Hindlimb muscle (tissue), 1 donor: ENCODE data around the gene CHFR. TPM values are rescaled to one million over a fixed set of nuclear protein-coding genes. Genes with fewer than 3 reads are reported as not detected.
"Not testable (repeated sequence)": the region's sequence is repeated elsewhere in the genome, so short reads cannot be mapped to it uniquely, and the experiment has no call there.

Source experiments
- DNase-seq: peaks from one replicate; pipeline ENCODE4 v3.0.0-alpha.2; 2013
- polyA plus RNA-seq: library from polyadenylated mRNA; unstranded; fragments of 120-200 nt; gene quantifications from one replicate; pipeline ENCODE4 v1.2.1, GENCODE V29; 2013; ENCODE audit not compliant: insufficient read length

The CHFR gene
- polyA plus RNA-seq, 1 donor: 20.0 TPM

DNA sequence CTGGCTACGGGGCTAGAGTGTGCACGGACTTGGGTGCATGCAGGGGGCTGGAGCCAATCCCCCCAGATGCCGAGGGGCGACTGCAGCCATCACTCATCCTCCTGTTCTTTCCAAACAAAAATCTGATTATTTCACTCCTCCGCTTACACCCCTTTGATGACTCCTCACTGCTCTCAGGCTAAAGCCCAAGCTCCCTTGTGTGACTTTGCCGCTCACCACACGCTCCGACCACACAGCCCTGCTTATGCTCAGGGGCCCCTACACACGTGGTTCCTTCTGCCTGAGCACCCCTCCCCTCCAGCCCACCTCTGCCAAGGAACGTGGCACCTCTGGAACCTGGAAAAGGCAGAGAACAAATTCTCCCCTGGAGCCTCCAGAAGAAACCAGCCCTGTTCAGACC lies 13.7 kb downstream of the CHFR start:
- no peak for DNase-seq

DNA sequence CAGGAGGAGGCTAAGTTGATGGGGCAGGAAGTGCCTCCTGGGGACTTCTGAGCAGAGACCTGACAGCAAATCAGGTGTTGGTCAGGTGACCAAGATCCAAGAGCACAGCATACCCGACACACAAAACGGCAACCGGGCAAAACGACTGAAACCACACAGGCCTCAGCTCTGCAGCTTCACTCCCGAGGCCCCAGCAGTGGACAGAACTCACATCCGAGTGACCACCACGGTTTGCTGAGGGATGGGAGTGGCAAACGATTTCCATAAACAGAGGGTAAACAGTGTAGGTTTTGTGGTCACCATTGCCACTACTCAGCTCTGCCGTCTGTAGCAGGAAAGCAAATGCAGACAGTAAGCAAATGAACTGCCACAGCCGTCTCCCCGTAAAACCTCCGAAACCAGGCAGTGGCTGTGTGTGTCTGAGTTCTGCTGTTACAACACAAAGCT lies 14.4 kb downstream of the CHFR start:
- DNase-seq: no peak

- no peak for DNase-seq
Observed at GRCh38 chr12:132872073-132872855, 15.1 kb downstream of the CHFR start.

- no peak for DNase-seq
Observed at GRCh38 chr12:132869551-132869950, 17.9 kb downstream of the CHFR start.

DNA sequence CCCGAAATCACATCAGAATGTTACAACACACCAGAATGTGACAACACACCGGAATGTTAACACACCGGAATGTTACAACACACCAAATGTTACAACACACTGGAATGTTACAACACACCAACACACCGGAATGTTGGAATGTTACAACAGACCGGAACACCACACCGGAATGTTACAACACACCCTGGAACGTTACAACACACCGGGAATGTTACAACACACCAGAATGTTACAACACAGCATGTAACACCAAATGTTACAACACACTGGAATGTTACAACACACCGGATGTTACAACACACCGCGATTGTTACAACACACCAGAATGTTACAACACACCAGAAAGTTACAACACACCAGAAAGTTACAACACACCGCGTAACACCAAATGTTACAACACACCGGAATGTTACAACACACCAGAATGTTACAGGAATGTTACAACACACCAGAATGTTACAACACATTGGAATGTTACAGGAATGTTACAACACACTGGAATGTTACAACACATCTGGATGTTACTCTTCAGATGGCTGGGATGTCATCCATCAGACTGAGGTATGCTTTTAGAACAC lies 21.1 kb downstream of the CHFR start:
- no peak for DNase-seq

DNA sequence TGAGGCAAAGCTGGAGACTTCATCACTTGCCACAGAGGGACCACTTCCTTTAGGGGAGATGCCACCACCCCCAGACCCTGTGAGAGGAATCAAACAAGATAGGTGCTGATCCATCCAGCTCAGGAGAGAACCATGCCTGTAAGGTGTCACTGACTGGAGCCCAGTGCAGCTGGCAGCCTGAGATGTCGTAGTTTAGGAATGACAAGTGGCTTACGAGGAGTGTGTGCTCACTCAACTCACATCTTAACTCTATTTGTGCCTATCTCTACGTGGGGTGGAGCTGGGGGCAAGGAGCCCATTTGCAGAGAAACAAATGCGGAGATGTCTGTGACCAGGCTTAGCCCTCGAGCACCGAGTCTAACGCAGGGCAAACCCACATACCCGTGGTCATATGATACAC lies 25.8 kb downstream of the CHFR start:
- no peak for DNase-seq

DNA sequence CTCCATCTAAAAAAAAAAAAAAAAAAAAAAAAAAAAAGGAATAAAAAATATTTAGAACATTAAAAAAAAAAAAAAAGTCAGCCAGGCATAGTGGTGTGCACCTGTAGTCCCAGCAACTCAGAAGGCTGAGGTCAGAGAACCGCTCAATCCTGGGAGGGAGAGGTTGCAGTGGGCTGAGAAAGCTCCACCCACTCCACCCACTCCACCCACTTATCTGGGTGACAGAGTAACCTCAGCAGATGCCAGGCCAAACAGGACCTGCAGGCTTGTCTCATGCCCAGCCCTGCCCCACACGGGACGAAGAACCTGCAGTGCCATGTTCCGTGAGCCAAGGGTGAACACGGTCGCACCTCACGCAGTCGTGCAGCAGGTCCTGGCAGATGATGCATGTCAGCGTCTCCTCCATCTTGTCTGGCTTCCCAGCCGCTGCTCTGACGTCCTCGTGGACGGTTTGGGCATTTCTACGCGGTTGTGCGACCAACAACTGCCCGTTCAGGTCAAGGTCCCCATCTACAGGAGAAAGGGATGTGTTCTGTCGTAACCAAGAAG lies 28.6 kb downstream of the CHFR start:
- DNase-seq: no peak

- not testable (repeated sequence) for DNase-seq
Observed at GRCh38 chr12:132857019-132857418, 30.4 kb downstream of the CHFR start.

GRCh38 chr12:132856581-132856980 lies 30.8 kb downstream of the CHFR start:
- no peak for DNase-seq

GRCh38 chr12:132855211-132855610 lies 32.2 kb downstream of the CHFR start:
- DNase-seq: not testable (repeated sequence)

GRCh38 chr12:132853285-132854092 lies 33.9 kb downstream of the CHFR start:
- DNase-seq: no peak

- DNase-seq: no peak
Observed at GRCh38 chr12:132852496-132852895, 34.9 kb downstream of the CHFR start.

DNA sequence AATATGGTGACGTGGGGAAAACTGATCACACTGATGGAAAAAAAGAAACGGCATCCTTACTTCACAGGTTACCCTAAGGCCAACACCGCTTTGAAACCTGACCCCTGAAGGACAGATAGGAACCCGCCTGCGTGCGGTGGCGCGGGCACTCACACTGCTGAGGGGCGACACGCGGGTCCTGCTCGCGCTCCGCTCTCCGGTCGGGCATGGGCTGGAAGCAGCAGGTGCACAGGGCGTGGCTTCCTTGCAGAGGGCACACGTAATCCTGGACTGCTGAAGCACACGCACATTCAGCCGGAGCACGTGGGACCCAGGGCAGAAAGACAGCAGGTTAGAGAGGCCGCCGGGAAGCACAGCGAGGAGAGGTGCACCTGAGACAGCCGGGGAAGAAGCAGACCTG lies 35.9 kb downstream of the CHFR start:
- DNase-seq: no peak

DNA sequence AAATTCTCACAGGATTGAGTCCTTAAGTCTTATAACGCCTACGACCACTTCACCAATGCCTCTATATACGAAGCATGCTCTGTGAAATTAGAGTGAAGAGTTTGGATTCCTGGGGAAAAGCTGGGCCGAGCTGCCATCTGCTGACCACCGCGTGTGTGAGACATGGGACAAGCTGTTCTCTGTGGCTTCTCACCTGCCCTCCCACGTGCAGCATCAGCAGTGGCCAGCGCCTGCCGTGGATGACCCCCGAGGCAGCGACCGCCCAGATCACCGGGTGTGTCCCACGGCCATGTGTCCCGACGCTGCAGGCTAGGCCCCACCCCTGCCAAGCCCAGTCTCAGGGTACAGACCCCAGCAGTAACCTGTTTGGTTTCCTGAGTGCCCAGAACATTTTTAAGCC lies 37.1 kb downstream of the CHFR start:
- DNase-seq: no peak

GRCh38 chr12:132848521-132848920 lies 38.9 kb downstream of the CHFR start:
- no peak for DNase-seq

DNA sequence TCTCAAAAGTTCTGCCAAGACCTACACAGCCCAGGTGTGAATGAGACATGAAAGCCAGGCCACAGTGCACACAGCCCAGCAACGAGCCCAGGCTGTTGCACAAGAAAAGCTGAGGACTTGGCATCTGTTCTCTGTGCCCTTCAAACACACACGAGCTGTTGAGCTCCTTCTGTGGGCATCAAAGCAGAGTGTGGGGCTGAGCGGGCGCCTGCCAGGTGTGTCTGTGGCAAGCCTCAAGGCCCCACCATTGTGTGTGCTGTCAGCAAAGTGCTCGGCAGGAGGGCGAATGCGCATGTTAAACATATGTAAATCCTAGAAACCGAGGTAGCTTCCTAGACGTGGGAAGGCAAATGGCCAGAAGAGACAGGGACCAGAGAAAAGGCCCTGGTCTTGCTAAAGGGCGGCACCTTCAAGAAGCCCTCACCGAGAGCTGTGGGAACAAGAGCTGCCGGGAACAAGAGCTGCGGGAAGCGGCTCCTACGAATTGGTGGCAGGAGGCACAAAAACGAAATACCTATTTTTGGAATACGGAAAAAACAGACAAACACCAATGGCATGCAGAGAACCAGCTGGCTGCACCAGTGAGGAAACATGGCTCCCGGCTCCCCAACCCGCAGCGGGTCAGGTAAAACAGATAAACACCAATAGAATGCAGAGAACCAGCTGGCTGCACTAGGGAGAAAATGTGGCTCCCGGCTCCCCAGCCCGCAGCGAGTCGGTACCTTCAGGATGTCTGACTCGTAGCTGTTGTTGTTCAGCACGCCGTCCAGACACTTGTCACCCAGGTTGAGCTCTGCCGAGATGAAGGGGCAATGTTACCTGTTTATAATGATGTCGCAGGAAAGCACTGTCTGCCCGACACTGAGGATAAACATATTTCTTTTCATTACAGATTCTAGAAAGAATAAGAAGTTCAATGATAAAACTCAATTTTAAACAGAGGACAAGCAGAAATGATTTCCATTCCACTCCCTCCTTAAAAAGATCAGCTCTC lies 39.7 kb downstream of the CHFR start:
- no peak for DNase-seq

GRCh38 chr12:132844681-132845080 lies 42.7 kb downstream of the CHFR start:
- not testable (repeated sequence) for DNase-seq

DNA sequence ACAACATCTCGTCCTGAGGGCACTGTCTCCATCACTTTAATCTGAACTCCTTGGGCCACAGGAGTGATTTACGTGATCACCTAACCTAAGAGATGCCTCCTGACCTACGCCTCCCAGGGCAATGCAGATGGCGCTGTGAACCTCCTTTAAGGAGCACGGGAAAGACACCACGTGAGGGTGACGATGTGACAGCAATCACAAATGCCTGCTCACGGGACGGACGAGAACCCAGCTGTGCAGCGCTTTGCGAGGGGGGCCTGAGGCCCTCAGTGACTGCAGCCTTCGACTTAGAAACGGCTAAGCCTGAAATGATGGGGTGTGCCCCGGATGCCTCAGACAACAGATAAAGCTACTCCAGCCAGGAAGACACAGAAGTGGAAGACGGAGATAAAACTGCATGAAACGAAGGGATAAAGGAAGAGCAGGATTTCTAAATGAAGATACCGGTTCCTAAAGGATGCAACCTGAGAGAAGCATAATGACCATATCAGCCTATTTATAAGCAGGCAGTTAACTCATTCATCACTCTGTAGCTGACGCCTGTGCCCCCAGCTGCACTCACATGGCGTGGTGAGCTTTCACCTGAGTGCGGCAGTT lies 44.9 kb downstream of the CHFR start:
- no peak for DNase-seq

- no peak for DNase-seq
Observed at GRCh38 chr12:132841151-132841550, 46.3 kb downstream of the CHFR start.

DNA sequence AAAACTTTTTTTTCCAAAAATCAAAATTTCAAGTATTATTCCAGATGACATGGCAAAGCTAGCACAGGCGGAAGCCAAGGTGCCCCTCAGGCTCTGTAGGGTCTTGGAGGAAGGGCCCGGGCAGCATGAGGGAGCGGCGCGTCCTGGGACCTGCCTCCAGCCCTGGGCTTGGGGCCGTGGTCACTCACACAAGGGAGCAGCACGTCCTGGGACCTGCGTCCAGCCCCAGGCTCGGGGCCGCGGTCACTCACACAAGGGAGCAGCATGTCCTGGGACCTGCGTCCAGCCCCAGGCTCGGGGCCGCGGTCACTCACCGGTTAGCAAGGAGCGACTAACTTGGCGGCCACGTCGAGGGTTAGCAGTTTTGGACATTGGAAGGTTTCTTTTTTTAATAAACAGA lies 46.9 kb downstream of the CHFR start:
- DNase-seq: no peak

- no peak for DNase-seq
Observed at GRCh38 chr12:132839558-132840235, 47.7 kb downstream of the CHFR start.
